ENCODE data around the gene TPSAB1.
"Not testable (repeated sequence)": the region's sequence is repeated elsewhere in the genome, so short reads cannot be mapped to it uniquely, and the experiment has no call there.

DNA sequence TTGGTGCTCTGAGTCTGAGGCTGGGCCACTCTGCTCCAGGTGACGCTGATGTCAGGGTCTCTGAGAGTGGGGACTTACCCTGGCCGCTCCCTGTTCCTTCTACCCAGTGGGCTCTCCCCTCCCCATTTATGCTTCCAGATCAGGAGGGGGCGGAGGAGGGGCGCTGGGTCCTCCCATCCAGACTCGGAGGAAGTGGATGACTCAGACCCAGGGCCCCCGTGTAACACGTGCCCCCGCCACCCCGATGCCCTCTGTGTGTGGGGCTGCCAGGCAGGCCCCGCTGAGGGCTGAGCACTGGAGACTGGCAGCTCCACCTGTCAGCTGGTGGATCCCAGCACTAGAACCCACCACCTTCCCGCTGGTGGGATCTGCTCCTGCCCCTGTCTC is 10.4 kb upstream of the TPSAB1 start, which contains the start of gene TPSB2:
- TF ChIP-seq POLR2A (IDR thresholded peaks at IDR 0.05) = not testable (repeated sequence)
- TF ChIP-seq, protein P1, sequence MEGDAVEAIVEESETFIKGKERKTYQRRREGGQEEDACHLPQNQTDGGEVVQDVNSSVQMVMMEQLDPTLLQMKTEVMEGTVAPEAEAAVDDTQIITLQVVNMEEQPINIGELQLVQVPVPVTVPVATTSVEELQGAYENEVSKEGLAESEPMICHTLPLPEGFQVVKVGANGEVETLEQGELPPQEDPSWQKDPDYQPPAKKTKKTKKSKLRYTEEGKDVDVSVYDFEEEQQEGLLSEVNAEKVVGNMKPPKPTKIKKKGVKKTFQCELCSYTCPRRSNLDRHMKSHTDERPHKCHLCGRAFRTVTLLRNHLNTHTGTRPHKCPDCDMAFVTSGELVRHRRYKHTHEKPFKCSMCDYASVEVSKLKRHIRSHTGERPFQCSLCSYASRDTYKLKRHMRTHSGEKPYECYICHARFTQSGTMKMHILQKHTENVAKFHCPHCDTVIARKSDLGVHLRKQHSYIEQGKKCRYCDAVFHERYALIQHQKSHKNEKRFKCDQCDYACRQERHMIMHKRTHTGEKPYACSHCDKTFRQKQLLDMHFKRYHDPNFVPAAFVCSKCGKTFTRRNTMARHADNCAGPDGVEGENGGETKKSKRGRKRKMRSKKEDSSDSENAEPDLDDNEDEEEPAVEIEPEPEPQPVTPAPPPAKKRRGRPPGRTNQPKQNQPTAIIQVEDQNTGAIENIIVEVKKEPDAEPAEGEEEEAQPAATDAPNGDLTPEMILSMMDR (IDR thresholded peaks at IDR 0.05) = not testable (repeated sequence)

Data from ovary (tissue), 3 donors.